HepG2 (cell line): ENCODE measurements around the gene LRRC32. TPM values are rescaled to one million over a fixed set of nuclear protein-coding genes. Genes with fewer than 3 reads are reported as not detected.

ENCODE experiments used
- ATAC-seq: fragments of 200-7000 bp; cut with Tn5 transposase; 3 replicates; pipeline ENCODE4 v1.9.1; 2020; ENCODE audit warnings: mild to moderate bottlenecking, moderate library complexity
- BruUV-seq: library from RNA; stranded (reverse); fragments of 400-500 nt; replicated peaks from 2 replicates; lab custom pipeline; 2021; lab: Mats Ljungman, UMichigan
- CTCF ChIA-PET: fragments of 300-600 bp; formaldehyde crosslinking; extraction: SDS; loops from one replicate; lab custom pipeline; 2021; ENCODE audit warnings: low total read pairs, inconsistent platforms, low intra/inter-chr PET ratio; lab: Yijun Ruan, JAX
- POLR2A ChIA-PET: fragments of 350-600 bp; sonication (Branson Sonifier 250); formaldehyde crosslinking; loops from one replicate; lab custom pipeline; 2020; ENCODE audit warnings: antibody characterized with exemption, inconsistent platforms; lab: Yijun Ruan, JAX
- DNase-seq: peaks from one replicate; pipeline ENCODE4 v3.0.0-alpha.2; 2015; ENCODE audit warnings: low spot score
- FAIRE-seq: peaks from 3 replicates; lab custom pipeline; 2011; peaks lifted over from hg19 to GRCh38; lab: Jason Lieb, UNC
- H2AFZ ChIP-seq: one replicate; pipeline ENCODE4 v1.6.1; 2011; ENCODE audit warnings: low read length, inconsistent platforms
- H3K27ac ChIP-seq: fragments of 300-600 bp; 3 replicates; pipeline ENCODE4 v1.8.0; 2011; ENCODE audit warnings: mixed run types, mild to moderate bottlenecking, mixed read lengths, low read length, inconsistent platforms; ENCODE audit not compliant: insufficient read depth; ENCODE audit errors: extremely low read length
- H3K27me3 ChIP-seq, 2 experiments: fragments of 200-600 bp in 1 of 2; 2 replicates in 1 of 2; 3 replicates in 1 of 2; pipeline versions ENCODE4 v1.6.0 to v1.8.0; 2011; ENCODE audit warnings: low read length in 2 of 2, mild to moderate bottlenecking in 2 of 2, moderate library complexity in 2 of 2, inconsistent platforms in 1 of 2; ENCODE audit not compliant: insufficient read depth in 2 of 2, control insufficient read depth in 1 of 2
- H3K36me3 ChIP-seq, 2 experiments: fragments of 200-600 bp in 1 of 2; replicated peaks in 1 of 2; 2 replicates in 1 of 2; 3 replicates in 1 of 2; pipeline versions ENCODE4 v1.5.1 to v1.8.0; 2011; ENCODE audit warnings: low read length in 2 of 2, inconsistent platforms in 1 of 2; ENCODE audit not compliant: insufficient read depth in 2 of 2, control insufficient read depth in 1 of 2
- H3K4me1 ChIP-seq: 2 replicates; pipeline ENCODE4 v1.5.1; 2012; ENCODE audit warnings: low read length, inconsistent platforms; ENCODE audit not compliant: insufficient read depth
- H3K4me2 ChIP-seq: 2 replicates; pipeline ENCODE4 v1.6.0; 2011; ENCODE audit warnings: low read depth, low read length, inconsistent platforms
- H3K4me3 ChIP-seq, 3 experiments: fragments of 200-600 bp in 1 of 3; sonication (generic), shearing (Covaris generic) in 1 of 3; replicated peaks in 1 of 3; 2 replicates each; pipeline ENCODE4 v1.5.1; 2011 to 2016; ENCODE audit warnings: low read length in 3 of 3, inconsistent platforms in 2 of 3, low read depth in 2 of 3, mild to moderate bottlenecking in 2 of 3, control low read depth in 1 of 3, mixed read lengths in 1 of 3; ENCODE audit not compliant: insufficient read depth in 1 of 3
- H3K79me2 ChIP-seq: one replicate; pipeline ENCODE4 v1.6.1; 2011; ENCODE audit warnings: low read length, inconsistent platforms; ENCODE audit not compliant: insufficient read depth
- H3K9ac ChIP-seq: 2 replicates; pipeline ENCODE4 v1.6.0; 2011; ENCODE audit warnings: mild to moderate bottlenecking, low read depth, low read length, inconsistent platforms; ENCODE audit not compliant: insufficient read depth
- H3K9me3 ChIP-seq: 2 replicates; pipeline ENCODE4 v1.5.1; 2012; ENCODE audit warnings: mild to moderate bottlenecking, low read length
- H4K20me1 ChIP-seq: 2 replicates; pipeline ENCODE4 v1.6.0; 2011; ENCODE audit warnings: inconsistent platforms, mild to moderate bottlenecking, low read length, moderate library complexity; ENCODE audit not compliant: insufficient read depth
- ASH2L ChIP-seq: fragments of 300-600, 200-600 bp; sonication (generic); IDR thresholded peaks from 2 replicates; pipeline ENCODE4 v1.7.0; 2017; ENCODE audit warnings: low read depth, mild to moderate bottlenecking, moderate library complexity, mixed read lengths, low read length; ENCODE audit not compliant: insufficient read length
- JARID2 ChIP-seq: sonication (generic); formaldehyde crosslinking; IDR thresholded peaks from 2 replicates; pipeline ENCODE4 v1.8.1; 2023; ENCODE audit warnings: missing genetic modification reagents, inconsistent platforms; ENCODE audit not compliant: insufficient replicate concordance
- ZNF569 ChIP-seq: sonication (generic); formaldehyde crosslinking; IDR thresholded peaks from 2 replicates; pipeline ENCODE4 v1.5.0; 2020; ENCODE audit warnings: mild to moderate bottlenecking, missing genetic modification reagents, moderate library complexity, borderline replicate concordance
- ZSCAN21 ChIP-seq: sonication (generic); formaldehyde crosslinking; IDR thresholded peaks from 2 replicates; pipeline ENCODE4 v1.8.0; 2022; ENCODE audit warnings: mild to moderate bottlenecking, missing genetic modification reagents, moderate library complexity, borderline replicate concordance
- WGBS: methylation state at CpG from one replicate; pipeline ENCODE4 v1.1.6; 2017; ENCODE audit warnings: low lambda C conversion rate; 5-methylcytosine and 5-hydroxymethylcytosine counted together
- in situ Hi-C: cut with HindIII; loops from 2 replicates; pipeline ENCODE4 v1.10.0; 2017; ENCODE audit warnings: low pct_unique_long_range_greater_than_20kb; ENCODE audit not compliant: extremely low pct_ligation_motif_present
- intact Hi-C: fragments of 100-400 bp; cut with micrococcal nuclease; formaldehyde crosslinking; loops from one replicate; pipeline ENCODE4 v1.10.0; 2022; ENCODE audit not compliant: unreplicated experiment
- polyA plus RNA-seq, 8 experiments: library from polyadenylated mRNA; depleted of rRNA in 3 of 8; stranded (reverse) in 7 of 8; unstranded in 1 of 8; fragments of >200 nt; fragmentation: Illumina TruSeq in 4 of 8; extraction: Trizol in 4 of 8; gene quantifications; 2 replicates each; pipeline versions ENCODE4 v1.2.1 to v1.2.3, GENCODE V29; 2011 to 2016; ENCODE audit warnings: low read depth in 4 of 8, missing spikeins in 1 of 8, mixed read lengths in 1 of 8; ENCODE audit not compliant: insufficient read depth in 1 of 8
- total RNA-seq, 5 experiments: library from RNA; depleted of rRNA; stranded (reverse); fragments of >200 nt; fragmentation: Illumina TruSeq; extraction: Trizol; gene quantifications; 2 replicates each; pipeline ENCODE4 v1.2.3, GENCODE V29; 2016; ENCODE audit warnings: low read depth in 1 of 5

LRRC32 gene
- total and polyA plus RNA-seq, 2 of the 13 experiments (the other 11 are each of a cell fraction or from before 2014, with no cell fraction given): 0.07 TPM; not detected in 1

- Histone ChIP-seq H3K79me2 (no peaks in the 10 kb centered on the region), H3K9ac (no peak overlapping the region), H3K4me3 (no peak overlapping the region), H2AFZ (no peak overlapping the region), H3K4me1 (no peaks in the 10 kb centered on the region), H3K4me2 (no peak overlapping the region), H3K27me3 (peaks cover 0 to 11% of the 10 kb centered on the region in 2 experiments; a peak in 2 of 5 replicates), H3K36me3 (no peaks in the 10 kb centered on the region), H4K20me1 (no peaks in the 10 kb centered on the region), H3K9me3 (no peaks in the 10 kb centered on the region), H3K27ac (no peak overlapping the region)
- ATAC-seq (no peak), FAIRE-seq (no peak), DNase-seq (no peak)
- intact Hi-C loops: no loop called here
- in situ Hi-C loops: no loop called here
- ChIA-PET POLR2A (no interaction called here), CTCF (no interaction called here)
- TF ChIP-seq ASH2L (no peak), ZSCAN21 (CRISPR knock-in tag) (no peak), ZNF569 (no peak)
- no TSS peak for BruUV-seq
- 6% methylated on average over 2 of the region's 8 CpGs for WGBS
Measured at GRCh38 chr11:76610871-76611475, 59.6 kb downstream of the LRRC32 start.

- H3K79me2 ChIP-seq: no peaks in the 10 kb centered on the region
- DNase-seq (no peak), FAIRE-seq (no peak), ATAC-seq (no peak)
- WGBS: 69% methylated on average over 4 of the region's 4 CpGs
- in situ Hi-C loops: no loop called here
- no TSS peak for BruUV-seq
- H2AFZ ChIP-seq: no peak overlapping the region
- no peak overlapping the region for H3K27ac ChIP-seq
- no peaks in the 10 kb centered on the region for H3K9me3 ChIP-seq
- no peaks in the 10 kb centered on the region for H3K4me1 ChIP-seq
- H3K27me3 ChIP-seq: peaks cover 0 to 11% of the 10 kb centered on the region in 2 experiments; a peak in 2 of 5 replicates
- H3K9ac ChIP-seq: no peak overlapping the region
- CTCF ChIA-PET: no interaction called here
- no peak for TF ChIP-seq JARID2 (CRISPR knock-in tag)
- H3K36me3 ChIP-seq: no peaks in the 10 kb centered on the region
- POLR2A ChIA-PET: no interaction called here
- no peaks in the 10 kb centered on the region for H4K20me1 ChIP-seq
- no peak overlapping the region for H3K4me2 ChIP-seq
- H3K4me3 ChIP-seq: no peak overlapping the region
- intact Hi-C loops: no loop called here
Measured at GRCh38 chr11:76610371-76610770, 60.2 kb downstream of the LRRC32 start.
